SU-DHL-6 (cell line): ENCODE measurements around the gene HELZ2.
"Not testable (repeated sequence)": the region's sequence is repeated elsewhere in the genome, so short reads cannot be mapped to it uniquely, and the experiment has no call there.

Experiments
- H2AFZ ChIP-seq: fragments of 200-600 bp; sonication (generic); 2 replicates; pipeline ENCODE4 v1.6.1; 2014; ENCODE audit warnings: low read depth, mild to moderate bottlenecking, moderate library complexity, mixed read lengths, antibody characterized with exemption, low read length; ENCODE audit not compliant: severe bottlenecking
- H3F3A ChIP-seq: fragments of 200-600 bp; shearing (Covaris generic); 2 replicates; pipeline ENCODE4 v1.6.0; 2016; ENCODE audit warnings: antibody characterized with exemption, mild to moderate bottlenecking; ENCODE audit not compliant: insufficient read depth
- H3K27ac ChIP-seq: fragments of 200-600 bp; sonication (generic); 2 replicates; pipeline ENCODE4 v1.5.1; 2016; ENCODE audit warnings: low read depth, mild to moderate bottlenecking, low read length, moderate library complexity, mixed read lengths
- H3K27me3 ChIP-seq: fragments of 200-600 bp; sonication (generic), shearing (Covaris generic); 2 replicates; pipeline ENCODE4 v1.6.0; 2014; ENCODE audit warnings: mild to moderate bottlenecking, low read length
- H3K36me3 ChIP-seq: fragments of 200-600 bp; sonication (generic); 2 replicates; pipeline ENCODE4 v1.6.1; 2014; ENCODE audit warnings: mild to moderate bottlenecking, low read length, mixed read lengths
- H3K4me2 ChIP-seq: fragments of 300-600, 200-600 bp; shearing (Covaris generic), sonication (generic); 2 replicates; pipeline ENCODE4 v1.6.0; 2014; ENCODE audit warnings: low read length, low read depth, mild to moderate bottlenecking; ENCODE audit not compliant: poor library complexity, severe bottlenecking
- H3K4me3 ChIP-seq: fragments of 200-600 bp; sonication (generic); 2 replicates; pipeline ENCODE4 v1.5.1; 2014; ENCODE audit warnings: antibody characterized with exemption, low read length, mild to moderate bottlenecking, mixed read lengths; ENCODE audit not compliant: insufficient read depth, poor library complexity, severe bottlenecking
- H3K79me2 ChIP-seq: fragments of 200-600 bp; sonication (generic); 2 replicates; pipeline ENCODE4 v1.6.1; 2014; ENCODE audit warnings: mild to moderate bottlenecking, low read length, moderate library complexity; ENCODE audit not compliant: insufficient read depth
- H3K9ac ChIP-seq: fragments of 200-600 bp; sonication (generic); 2 replicates; pipeline ENCODE4 v1.7.0; 2014; ENCODE audit warnings: mild to moderate bottlenecking, low read length
- H3K9me2 ChIP-seq: fragments of 200-600 bp; sonication (generic); replicated peaks from 2 replicates; pipeline ENCODE4 v1.6.1; 2014; ENCODE audit warnings: low read length; ENCODE audit not compliant: insufficient read depth
- H3K9me3 ChIP-seq: fragments of 200-600 bp; sonication (generic); 2 replicates; pipeline ENCODE4 v1.6.1; 2014; ENCODE audit warnings: low read length, mixed read lengths; ENCODE audit not compliant: insufficient read depth
- H4K20me1 ChIP-seq: fragments of 200-600 bp; sonication (generic); 2 replicates; pipeline ENCODE4 v1.6.1; 2014; ENCODE audit warnings: low read depth, mild to moderate bottlenecking, antibody characterized with exemption, low read length, moderate library complexity, mixed read lengths
- EZH2phosphoT487 ChIP-seq: fragments of 200-600 bp; sonication (generic), shearing (Covaris generic); conservative IDR thresholded peaks from 2 replicates; pipeline ENCODE4 v1.6.1; 2018; ENCODE audit warnings: mild to moderate bottlenecking, antibody characterized with exemption, low read length, moderate library complexity, mixed read lengths
- TF ChIP-seq, protein P1 (sequence below): fragments of 200-600 bp; sonication (generic); IDR thresholded peaks from one replicate; pipeline ENCODE4 v1.5.1; 2017; ENCODE audit warnings: antibody characterized with exemption, mild to moderate bottlenecking, low read length, moderate library complexity; ENCODE audit not compliant: insufficient read depth, poor library complexity, severe bottlenecking

Gene HELZ2

DNA sequence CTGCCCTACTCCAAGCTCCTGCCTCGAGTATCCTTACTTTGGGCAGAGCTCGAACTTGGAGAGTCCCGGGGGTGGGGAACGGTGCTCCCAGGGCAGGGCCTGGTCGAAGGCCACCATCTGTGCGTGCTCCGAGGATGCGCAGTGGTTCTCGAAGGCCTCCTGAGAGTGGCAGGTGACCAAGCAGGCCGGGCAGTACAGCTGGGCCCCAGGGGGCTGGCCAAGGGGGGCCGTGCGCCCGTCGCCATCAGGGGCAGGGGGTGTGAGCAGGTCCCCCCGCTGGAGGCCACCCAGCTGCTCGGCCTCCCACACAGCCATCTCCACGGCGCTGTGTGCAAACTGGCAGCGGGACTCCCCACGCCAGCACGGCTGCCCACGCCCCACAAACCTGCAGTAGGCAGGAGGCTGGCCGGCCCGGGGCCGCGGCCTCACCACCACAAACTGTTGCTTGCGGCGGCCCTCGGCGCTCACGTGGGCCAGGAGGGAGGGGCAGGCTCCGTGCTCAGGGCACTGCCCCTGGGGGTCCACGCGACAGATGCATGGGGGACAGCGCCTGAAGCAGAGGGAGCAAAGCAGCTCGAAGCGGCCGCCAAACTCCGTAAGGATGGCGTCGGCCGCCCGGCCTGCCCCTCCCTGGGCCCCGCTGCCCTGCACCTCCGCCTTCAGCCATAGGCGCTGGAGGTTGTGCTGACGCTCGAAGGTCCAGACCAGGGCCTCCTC lies 1.8 kb downstream of the HELZ2 start:
- Histone ChIP-seq H3K9me3 (no peaks in the 10 kb centered on the region), H3K9me2 (no peaks in the 10 kb centered on the region), H3K79me2 (no peaks in the 10 kb centered on the region), H2AFZ (no peak overlapping the region), H3K27ac (no peak overlapping the region), H3F3A (no peaks in the 10 kb centered on the region), H3K4me3 (no peak overlapping the region), H3K4me2 (no peak overlapping the region), H4K20me1 (no peaks in the 10 kb centered on the region), H3K36me3 (no peaks in the 10 kb centered on the region), H3K27me3 (no peaks in the 10 kb centered on the region), H3K9ac (no peak overlapping the region)
- TF ChIP-seq, protein P1, sequence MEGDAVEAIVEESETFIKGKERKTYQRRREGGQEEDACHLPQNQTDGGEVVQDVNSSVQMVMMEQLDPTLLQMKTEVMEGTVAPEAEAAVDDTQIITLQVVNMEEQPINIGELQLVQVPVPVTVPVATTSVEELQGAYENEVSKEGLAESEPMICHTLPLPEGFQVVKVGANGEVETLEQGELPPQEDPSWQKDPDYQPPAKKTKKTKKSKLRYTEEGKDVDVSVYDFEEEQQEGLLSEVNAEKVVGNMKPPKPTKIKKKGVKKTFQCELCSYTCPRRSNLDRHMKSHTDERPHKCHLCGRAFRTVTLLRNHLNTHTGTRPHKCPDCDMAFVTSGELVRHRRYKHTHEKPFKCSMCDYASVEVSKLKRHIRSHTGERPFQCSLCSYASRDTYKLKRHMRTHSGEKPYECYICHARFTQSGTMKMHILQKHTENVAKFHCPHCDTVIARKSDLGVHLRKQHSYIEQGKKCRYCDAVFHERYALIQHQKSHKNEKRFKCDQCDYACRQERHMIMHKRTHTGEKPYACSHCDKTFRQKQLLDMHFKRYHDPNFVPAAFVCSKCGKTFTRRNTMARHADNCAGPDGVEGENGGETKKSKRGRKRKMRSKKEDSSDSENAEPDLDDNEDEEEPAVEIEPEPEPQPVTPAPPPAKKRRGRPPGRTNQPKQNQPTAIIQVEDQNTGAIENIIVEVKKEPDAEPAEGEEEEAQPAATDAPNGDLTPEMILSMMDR: no peak
- no peak for TF ChIP-seq EZH2phosphoT487

DNA sequence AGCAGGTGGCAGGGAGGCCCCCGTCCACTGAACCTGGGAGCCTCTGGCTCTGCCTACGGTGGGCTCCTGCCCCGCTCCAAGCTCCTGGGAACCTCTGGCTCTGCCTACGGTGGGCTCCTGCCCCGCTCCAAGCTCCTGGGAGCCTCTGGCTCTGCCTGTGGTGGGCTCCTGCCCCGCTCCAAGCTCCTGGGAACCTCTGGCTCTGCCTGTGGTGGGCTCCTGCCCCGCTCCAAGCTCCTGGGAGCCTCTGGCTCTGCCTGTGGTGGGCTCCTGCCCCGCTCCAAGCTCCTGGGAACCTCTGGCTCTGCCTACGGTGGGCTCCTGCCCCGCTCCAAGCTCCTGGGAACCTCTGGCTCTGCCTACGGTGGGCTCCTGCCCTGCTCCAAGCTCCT lies 3.0 kb downstream of the HELZ2 start:
- H3K9me3 ChIP-seq, H3K27ac ChIP-seq, H2AFZ ChIP-seq, H3K4me3 ChIP-seq, H3F3A ChIP-seq, H3K9ac ChIP-seq, H3K79me2 ChIP-seq, H4K20me1 ChIP-seq, H3K4me2 ChIP-seq, H3K36me3 ChIP-seq, H3K9me2 ChIP-seq, H3K27me3 ChIP-seq: not testable (repeated sequence)

DNA sequence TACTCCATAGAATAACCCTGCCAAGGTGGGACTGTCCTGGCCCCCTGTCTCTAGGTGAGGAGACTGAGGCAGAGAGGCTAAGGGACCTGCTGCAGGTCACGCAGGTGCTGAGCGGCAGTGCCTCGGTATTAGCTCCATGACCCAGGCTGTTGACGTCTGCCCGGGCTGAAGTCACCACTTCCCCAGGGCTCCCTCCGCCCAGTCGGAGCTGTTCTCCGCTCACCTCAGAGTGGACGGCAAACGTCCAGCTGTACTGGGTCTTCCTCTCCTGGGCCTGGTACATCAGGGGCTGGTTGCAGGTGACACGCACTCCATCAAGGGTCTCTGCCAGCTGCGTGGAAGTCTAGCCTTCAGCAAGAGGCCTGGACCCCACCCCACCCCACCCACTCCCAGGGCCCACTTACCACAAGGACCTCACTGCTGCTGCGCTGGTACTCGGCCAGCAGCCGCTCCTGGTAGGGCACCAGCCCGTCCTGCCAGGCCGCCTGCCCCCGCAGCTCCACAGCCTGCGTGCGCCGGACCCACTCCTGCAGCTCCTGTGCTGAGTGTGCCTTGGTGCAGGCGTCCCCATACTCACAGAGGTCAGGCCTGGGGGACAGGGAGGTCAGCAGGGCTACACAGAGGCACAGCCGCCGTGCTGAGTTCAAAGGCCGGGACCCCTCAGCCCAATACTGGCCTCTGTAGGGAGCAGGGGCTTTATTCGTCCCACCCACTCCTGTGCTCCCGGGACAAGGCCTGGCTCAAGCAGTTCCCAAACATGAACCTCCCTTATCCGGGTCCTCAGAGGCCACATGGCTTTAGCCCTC lies 3.6 kb downstream of the HELZ2 start:
- H3K9me2 ChIP-seq: no peaks in the 10 kb centered on the region
- H3F3A ChIP-seq: no peaks in the 10 kb centered on the region
- H3K4me3 ChIP-seq: no peak overlapping the region
- H2AFZ ChIP-seq: no peak overlapping the region
- no peaks in the 10 kb centered on the region for H3K79me2 ChIP-seq
- H3K27ac ChIP-seq: no peak overlapping the region
- H3K27me3 ChIP-seq: no peaks in the 10 kb centered on the region
- TF ChIP-seq, protein P1: no peak
- no peak for TF ChIP-seq EZH2phosphoT487
- no peaks in the 10 kb centered on the region for H4K20me1 ChIP-seq
- H3K9ac ChIP-seq: no peak overlapping the region
- no peak overlapping the region for H3K4me2 ChIP-seq
- no peaks in the 10 kb centered on the region for H3K36me3 ChIP-seq
- H3K9me3 ChIP-seq: no peaks in the 10 kb centered on the region
